Myocyte (in vitro differentiated cells): ENCODE results near the gene S1PR1. TPM values are rescaled to one million over a fixed set of nuclear protein-coding genes. Genes with fewer than 3 reads are reported as not detected.
"Not testable (repeated sequence)": the region's sequence is repeated elsewhere in the genome, so short reads cannot be mapped to it uniquely, and the experiment has no call there.

ENCODE experiments used
- DNase-seq: peaks from one replicate; pipeline ENCODE4 v3.0.0-alpha.2; 2012; ENCODE audit warnings: low read depth
- polyA plus RNA-seq: library from polyadenylated mRNA; unstranded; fragments of >200 nt; gene quantifications from one replicate; pipeline ENCODE4 v1.2.1, GENCODE V29; 2012; ENCODE audit warnings: missing spikeins
- total RNA-seq: library from RNA; depleted of rRNA; stranded (reverse); fragments of >200 nt; gene quantifications from 2 replicates; pipeline ENCODE4 v1.2.3, GENCODE V29; 2014

Gene S1PR1
- total RNA-seq: 2.5 and 2.9 TPM in 2 replicates
- polyA plus RNA-seq: 1.1 TPM

GRCh38 chr1:101236516-101237228 is at the start of gene S1PR1:
Gene S1PR1 (plus strand): TSS chr1:101237019. CDS start chr1:101238985, 1,966 bp downstream.
- DNase-seq: peak; percentile 73

- no peak for DNase-seq
Observed at GRCh38 chr1:101187297-101187696, 49.5 kb upstream of the S1PR1 start.

- no peak for DNase-seq
Observed at GRCh38 chr1:101188331-101188730, 48.5 kb upstream of the S1PR1 start.

DNA sequence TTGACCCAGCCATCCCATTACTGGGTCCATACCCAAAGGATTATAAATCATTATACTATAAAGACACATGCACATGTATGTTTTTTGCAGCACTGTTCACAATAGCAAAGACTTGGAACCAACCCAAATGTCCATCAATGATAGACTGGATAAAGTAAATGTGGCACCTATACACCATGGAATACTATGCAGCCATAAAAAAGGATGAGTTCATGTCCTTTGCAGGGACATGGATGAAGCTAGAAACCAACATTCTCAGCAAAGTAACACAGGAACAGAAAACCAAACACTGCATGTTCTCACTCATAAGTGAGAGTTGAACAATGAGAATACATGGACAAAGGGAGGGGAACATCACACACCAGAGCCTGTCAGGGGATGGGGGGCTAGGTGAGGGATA is 47.9 kb upstream of the S1PR1 start:
- not testable (repeated sequence) for DNase-seq

GRCh38 chr1:101190441-101190840 is 46.4 kb upstream of the S1PR1 start:
- DNase-seq: peak; percentile 64

- DNase-seq: no peak
Observed at GRCh38 chr1:101191049-101191448, 45.8 kb upstream of the S1PR1 start.

- no peak for DNase-seq
Observed at GRCh38 chr1:101193733-101194169, 43.1 kb upstream of the S1PR1 start.

- no peak for DNase-seq
Observed at GRCh38 chr1:101194746-101195145, 42.1 kb upstream of the S1PR1 start.

DNA sequence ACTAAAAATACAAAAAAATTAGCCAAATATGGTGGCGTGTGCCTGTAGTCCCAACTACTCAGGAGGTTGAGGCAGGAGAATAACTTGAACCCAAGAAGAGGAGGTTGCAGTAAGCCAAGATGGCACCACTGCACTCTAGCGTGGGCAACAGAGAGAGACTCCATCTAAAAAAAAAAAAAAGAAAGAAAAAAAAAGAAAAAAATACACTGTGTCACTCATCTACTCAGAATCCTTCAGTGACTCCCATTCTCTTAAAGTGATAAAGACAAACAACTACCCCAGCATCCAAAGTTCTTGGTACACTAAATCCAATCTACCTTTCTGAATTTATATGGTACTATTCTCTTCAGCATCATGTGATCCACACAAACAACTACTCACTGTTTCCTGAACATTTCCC is 40.2 kb upstream of the S1PR1 start:
- DNase-seq: no peak

GRCh38 chr1:101198842-101199636 is 37.8 kb upstream of the S1PR1 start:
- DNase-seq: no peak

- no peak for DNase-seq
Observed at GRCh38 chr1:101199637-101199982, 37.2 kb upstream of the S1PR1 start.

DNA sequence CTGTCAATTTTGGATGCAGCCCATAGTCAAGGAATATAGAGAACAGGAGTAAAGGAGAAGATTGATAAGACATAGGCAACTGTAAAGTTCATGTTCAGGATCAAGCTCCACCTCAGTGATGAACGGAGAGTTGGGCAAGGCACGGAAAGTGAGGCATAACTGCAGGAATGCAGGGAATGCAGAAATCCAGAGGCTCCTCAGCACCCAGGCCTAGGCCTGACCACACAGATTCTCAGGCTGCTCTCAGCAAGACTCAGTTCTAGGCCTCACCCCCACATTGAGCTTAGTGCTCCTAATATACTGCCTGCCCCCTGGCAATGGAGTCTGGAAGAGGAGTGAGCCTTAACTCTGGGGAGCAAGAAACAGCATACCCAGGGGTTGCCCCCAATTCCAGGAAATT is 36.3 kb upstream of the S1PR1 start:
- DNase-seq: peak; percentile 63

DNA sequence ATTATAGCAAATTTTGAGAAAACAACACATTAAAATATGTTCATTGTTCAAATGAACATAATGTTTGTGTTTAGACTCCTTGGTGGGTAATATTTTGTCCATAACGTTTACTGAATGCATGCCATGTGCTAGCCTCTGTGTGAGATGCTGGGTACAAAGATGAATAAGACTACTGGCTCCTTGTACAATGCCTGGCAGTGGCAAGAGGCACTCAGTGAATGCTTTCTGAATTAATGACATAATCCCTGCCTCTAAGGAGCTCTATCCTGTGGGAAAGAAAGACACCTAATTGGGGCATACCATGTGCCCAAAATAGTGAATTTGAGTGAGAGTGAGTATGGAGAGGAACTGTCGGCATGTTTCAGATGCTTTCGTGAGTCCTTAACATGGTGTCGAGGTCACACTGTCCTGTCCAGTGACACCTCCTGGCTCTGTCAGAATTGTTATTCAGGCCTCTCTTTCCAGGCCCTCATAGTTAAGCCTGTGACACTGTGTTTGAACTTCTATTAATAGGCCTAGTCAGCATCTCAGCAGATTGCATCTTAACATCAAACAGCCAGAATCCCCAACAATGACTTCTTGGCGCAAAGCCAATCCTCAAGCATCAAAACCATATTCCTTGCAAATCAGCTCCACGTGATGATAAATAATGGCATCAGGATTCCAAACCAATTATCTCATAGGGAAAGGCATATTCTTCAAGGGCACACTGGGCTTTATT is 32.8 kb upstream of the S1PR1 start:
- DNase-seq: peak; percentile 46

DNA sequence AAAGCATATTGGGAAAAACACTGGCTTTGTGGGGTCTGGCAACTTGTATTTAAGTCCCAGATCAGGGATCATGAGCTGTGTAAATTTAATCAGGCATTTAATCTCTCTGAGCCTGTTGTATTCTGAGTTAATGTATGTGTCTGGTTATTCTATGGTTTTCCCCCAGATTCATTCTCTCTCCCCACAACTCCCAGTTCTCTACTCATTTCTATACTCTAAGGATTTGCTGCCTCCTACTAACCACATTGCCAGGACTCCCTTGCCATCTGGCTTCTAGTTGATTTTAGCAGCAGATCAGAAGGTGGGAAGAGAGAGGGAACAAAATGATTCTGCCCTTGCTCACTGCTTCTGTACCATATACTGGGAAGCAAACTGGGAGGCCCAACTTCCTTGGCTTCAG is 31.4 kb upstream of the S1PR1 start:
- no peak for DNase-seq

DNA sequence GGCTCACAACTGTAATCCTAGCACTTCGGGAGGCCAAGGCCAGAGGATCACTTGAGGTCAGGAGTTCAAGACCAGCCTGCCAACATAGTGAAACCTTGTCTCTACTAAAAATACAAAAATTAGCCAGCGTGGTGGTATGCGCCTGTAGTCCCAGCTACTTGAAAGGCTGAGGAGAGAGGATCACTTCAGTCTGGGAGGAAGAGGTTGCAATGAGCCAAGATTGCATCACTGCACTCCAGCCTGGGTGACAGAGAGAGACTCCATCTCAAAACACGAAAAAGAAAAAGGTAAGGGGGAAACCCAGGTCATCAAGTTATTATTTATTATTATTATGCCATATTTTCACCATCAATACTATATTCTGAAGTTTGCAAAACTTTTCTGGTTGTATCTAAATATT is 30.7 kb upstream of the S1PR1 start:
- not testable (repeated sequence) for DNase-seq

- not testable (repeated sequence) for DNase-seq
Observed at GRCh38 chr1:101207271-101207670, 29.5 kb upstream of the S1PR1 start.

- DNase-seq: no peak
Observed at GRCh38 chr1:101207891-101208290, 28.9 kb upstream of the S1PR1 start.

DNA sequence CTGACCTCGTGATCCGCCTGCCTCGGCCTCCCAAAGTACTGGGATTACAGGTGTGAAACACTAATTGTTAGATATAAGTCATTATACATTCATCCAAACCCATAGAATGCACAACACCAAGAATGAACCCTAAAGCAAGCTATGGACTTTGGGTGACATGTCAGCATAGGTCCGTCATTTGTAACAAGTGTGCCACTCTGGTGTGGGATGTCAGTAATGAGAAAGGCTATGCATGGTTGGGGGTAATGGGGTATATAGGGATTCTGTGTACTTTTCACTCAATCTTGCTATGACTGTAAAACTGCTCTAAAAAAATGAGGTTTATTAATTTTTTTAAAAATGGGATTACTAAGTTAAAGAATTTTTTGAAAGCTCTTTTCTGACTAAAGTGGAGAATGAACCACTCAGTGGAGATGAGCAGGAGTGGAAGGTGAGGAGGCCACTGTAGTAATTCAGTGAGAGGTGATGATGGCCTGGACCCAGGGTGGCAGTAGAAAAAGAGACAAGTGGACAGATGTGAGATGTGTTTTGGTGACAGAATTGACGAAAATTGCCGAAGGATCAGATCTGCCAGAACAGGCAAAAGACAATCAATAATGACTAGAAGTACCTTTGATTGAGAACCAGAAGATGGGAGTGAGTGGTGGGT is 21.3 kb upstream of the S1PR1 start:
- no peak for DNase-seq

GRCh38 chr1:101216623-101217022 is 20.2 kb upstream of the S1PR1 start:
- DNase-seq: no peak

- no peak for DNase-seq
Observed at GRCh38 chr1:101217148-101217547, 19.7 kb upstream of the S1PR1 start.

DNA sequence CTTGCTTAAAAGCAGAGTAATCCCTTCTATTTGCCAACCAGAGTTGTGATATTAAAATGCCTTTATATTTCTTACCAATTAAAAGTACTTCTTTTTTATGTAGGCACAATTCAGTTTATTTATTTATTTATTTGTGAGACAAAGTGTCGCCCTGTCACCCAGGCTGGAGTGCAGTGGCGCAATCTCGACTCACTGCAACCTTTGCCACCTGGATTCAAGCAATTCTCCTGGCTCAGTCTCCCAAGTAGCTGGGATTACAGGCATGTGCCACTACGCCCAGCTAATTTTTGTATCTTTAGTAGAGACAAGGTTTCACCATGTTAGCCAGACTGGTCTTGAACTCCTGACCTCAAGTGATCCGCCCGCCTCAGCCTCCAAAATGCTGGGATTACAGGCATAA is 17.9 kb upstream of the S1PR1 start:
- not testable (repeated sequence) for DNase-seq
